ENCODE measurements around the gene MOSPD3. TPM values are rescaled to one million over a fixed set of nuclear protein-coding genes. Genes with fewer than 3 reads are reported as not detected.

MOSPD3 gene
- total and polyA plus RNA-seq, 10 of the 15 experiments (the other 5 are each of a cell fraction or from before 2014, with no cell fraction given) = 0.61 to 13.6 (median 4.1) TPM

GRCh38 chr7:100572949-100573675, 39.2 kb upstream of the MOSPD3 start:
- TF ChIP-seq ZNF274 (IDR thresholded peaks at IDR 0.05; ENCODE audit: insufficient read depth, insufficient read length) (no peak), BACH1 (IDR thresholded peaks at IDR 0.05; ENCODE audit: borderline replicate concordance) (no peak), POLR2A (IDR thresholded peaks at IDR 0.05; ENCODE audit: low read depth, low read length) (0 out of 2 replicates have a peak, but pooled peaks have one; percentile 48), ZBTB40 (IDR thresholded peaks at IDR 0.05; ENCODE audit: borderline replicate concordance) (no peak), CUX1 (IDR thresholded peaks at IDR 0.05; ENCODE audit: insufficient replicate concordance, low read depth, low read length) (no peak)
- H3K4me2 ChIP-seq (ENCODE audit: control insufficient read depth, insufficient read depth) = no peak overlapping the region
- H3K36me3 ChIP-seq (ENCODE audit: control insufficient read depth in 2 of 2, insufficient read depth in 2 of 2, low read length in 1 of 2) = peaks cover 0 to 11% of the 10 kb centered on the region in 2 experiments; a peak in 3 of 4 replicates
- no peaks in the 10 kb centered on the region for H3K79me2 ChIP-seq (ENCODE audit: control insufficient read depth, insufficient read depth, low read length)
- POLR2A ChIA-PET = no interaction called here
- no peak for DNase-seq (ENCODE audit: low read depth, low spot score)
- intact Hi-C loops (cut with micrococcal nuclease; ENCODE audit: unreplicated experiment) (no loop called here), in situ Hi-C loops (cut with MboI) (no loop called here)
- no peak overlapping the region for H2AFZ ChIP-seq (ENCODE audit: control insufficient read depth, low read depth, low read length)
- peaks cover 22% of the 10 kb centered on the region for H3K4me1 ChIP-seq (ENCODE audit: control insufficient read depth, insufficient read depth, low read length)
- no peak overlapping the region for H3K4me3 ChIP-seq
- BruUV-seq (replicated peaks) = no TSS peak
- FAIRE-seq = no peak
- no peak for ATAC-seq
- no peaks in the 10 kb centered on the region for H3K27me3 ChIP-seq (replicated peaks in 1 of 2; ENCODE audit: control insufficient read depth in 2 of 2, insufficient read depth in 2 of 2, low read length in 1 of 2)
- no peak overlapping the region for H3K27ac ChIP-seq (ENCODE audit: control insufficient read depth, insufficient read depth)
- no peak overlapping the region for H3K9ac ChIP-seq (ENCODE audit: control insufficient read depth, insufficient read depth, low read length)
- no peaks in the 10 kb centered on the region for H3K9me3 ChIP-seq (replicated peaks; ENCODE audit: control insufficient read depth, insufficient read depth, low read length)
- RAD21 ChIA-PET (ENCODE audit: unreplicated experiment) = no interaction called here
- CTCF ChIA-PET = interaction anchor here (0.7 kb wide), 1 partner anchor 12 kb away, joined by 3 read pairs; no protein-coding TSS in a partner anchor
- SMC1A ChIA-PET (ENCODE audit: uncharacterized antibody, unreplicated experiment) = no interaction called here
- 95% methylated on average over 25 of the region's 30 CpGs for WGBS (ENCODE audit: insufficient coverage, insufficient replicate concordance, low lambda C conversion rate, missing lambda C conversion rate)
- H4K20me1 ChIP-seq (ENCODE audit: control insufficient read depth, insufficient read depth) = no peaks in the 10 kb centered on the region
